GM12891 (cell line): ENCODE measurements around the gene PRM3.

Experiments
- PAX5 ChIP-seq: IDR thresholded peaks from 2 replicates; pipeline ENCODE4 v1.6.1; 2011; ENCODE audit warnings: low read length, moderate library complexity, mild to moderate bottlenecking; ENCODE audit not compliant: insufficient read depth, severe bottlenecking
- POLR2A ChIP-seq: IDR thresholded peaks from 2 replicates; pipeline ENCODE4 v1.6.1; 2011; ENCODE audit warnings: low read depth, low read length, control low read depth
- POLR2AphosphoS5 ChIP-seq: IDR thresholded peaks from 2 replicates; pipeline ENCODE4 v1.6.1; 2011; ENCODE audit warnings: low read depth, low read length, control low read depth
- POU2F2 ChIP-seq: IDR thresholded peaks from 2 replicates; pipeline ENCODE4 v1.6.1; 2011; ENCODE audit warnings: low read depth, mild to moderate bottlenecking, control low read depth, low read length, moderate library complexity
- SPI1 ChIP-seq: IDR thresholded peaks from 2 replicates; pipeline ENCODE4 v1.6.1; 2011; ENCODE audit warnings: low read depth, low read length, control low read depth
- TAF1 ChIP-seq: IDR thresholded peaks from 2 replicates; pipeline ENCODE4 v1.6.1; 2011; ENCODE audit warnings: low read depth, low read length, control low read depth

GRCh38 chr16:11256661-11257130, 16.7 kb downstream of the PRM3 start:
- TF ChIP-seq POLR2A: no peak
- no peak for TF ChIP-seq POLR2AphosphoS5
- TF ChIP-seq TAF1: no peak
- no peak for TF ChIP-seq PAX5
- TF ChIP-seq SPI1: no peak
- TF ChIP-seq POU2F2: no peak
